Measurements from ENCODE around the gene BCAS3. TPM values are rescaled to one million over a fixed set of nuclear protein-coding genes. Genes with fewer than 3 reads are reported as not detected.
A peak's percentile ranks its signal among the peaks of the same experiment; 100 is the strongest.

Gene BCAS3
- polyA plus RNA-seq, 1 donor from 2014 or later = 21.6 TPM

DNA sequence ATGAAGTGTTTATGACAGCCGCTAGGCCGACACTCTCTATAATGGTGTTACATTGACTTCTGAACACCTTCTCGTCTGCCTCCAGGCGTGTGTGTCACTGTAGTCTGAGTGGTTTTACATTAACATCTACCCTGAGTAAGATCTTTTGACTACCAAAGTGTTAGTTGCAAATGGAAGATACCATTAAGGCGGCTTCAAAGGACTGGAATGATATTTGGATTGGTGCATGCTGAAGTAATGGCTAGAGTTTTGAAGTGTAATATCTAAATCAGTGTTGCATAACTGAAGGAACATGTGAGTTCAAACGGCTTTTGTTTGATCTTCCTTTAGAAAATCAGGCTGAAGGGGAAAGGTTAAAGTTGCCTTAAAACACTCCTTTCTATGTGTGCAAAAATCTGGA, 52.2 kb downstream of the BCAS3 start:
- Histone ChIP-seq H2AFZ (ENCODE audit: low read depth, low read length) (no peak overlapping the region), H3K36me3 (ENCODE audit: insufficient read depth, low read length) (no peaks in the 10 kb centered on the region), H3K4me2 (ENCODE audit: low read length) (no peak overlapping the region), H4K20me1 (ENCODE audit: insufficient read depth) (no peaks in the 10 kb centered on the region), H3K27ac (ENCODE audit: low read length) (no peak overlapping the region), H3K9ac (ENCODE audit: low read length) (no peak overlapping the region), H3K9me3 (ENCODE audit: low read length) (no peaks in the 10 kb centered on the region), H3F3A (ENCODE audit: insufficient read depth, low read length, poor library complexity, severe bottlenecking) (no peaks in the 10 kb centered on the region), H3K4me3 (ENCODE audit: low read length) (no peak overlapping the region), H3K79me2 (replicated peaks; ENCODE audit: insufficient read depth, low read length) (no peaks in the 10 kb centered on the region), H3K9me2 (ENCODE audit: insufficient read depth, low read length) (no peaks in the 10 kb centered on the region), H3K27me3 (ENCODE audit: insufficient read depth, low read depth, low read length) (no peaks in the 10 kb centered on the region)
- TF ChIP-seq, protein P1, sequence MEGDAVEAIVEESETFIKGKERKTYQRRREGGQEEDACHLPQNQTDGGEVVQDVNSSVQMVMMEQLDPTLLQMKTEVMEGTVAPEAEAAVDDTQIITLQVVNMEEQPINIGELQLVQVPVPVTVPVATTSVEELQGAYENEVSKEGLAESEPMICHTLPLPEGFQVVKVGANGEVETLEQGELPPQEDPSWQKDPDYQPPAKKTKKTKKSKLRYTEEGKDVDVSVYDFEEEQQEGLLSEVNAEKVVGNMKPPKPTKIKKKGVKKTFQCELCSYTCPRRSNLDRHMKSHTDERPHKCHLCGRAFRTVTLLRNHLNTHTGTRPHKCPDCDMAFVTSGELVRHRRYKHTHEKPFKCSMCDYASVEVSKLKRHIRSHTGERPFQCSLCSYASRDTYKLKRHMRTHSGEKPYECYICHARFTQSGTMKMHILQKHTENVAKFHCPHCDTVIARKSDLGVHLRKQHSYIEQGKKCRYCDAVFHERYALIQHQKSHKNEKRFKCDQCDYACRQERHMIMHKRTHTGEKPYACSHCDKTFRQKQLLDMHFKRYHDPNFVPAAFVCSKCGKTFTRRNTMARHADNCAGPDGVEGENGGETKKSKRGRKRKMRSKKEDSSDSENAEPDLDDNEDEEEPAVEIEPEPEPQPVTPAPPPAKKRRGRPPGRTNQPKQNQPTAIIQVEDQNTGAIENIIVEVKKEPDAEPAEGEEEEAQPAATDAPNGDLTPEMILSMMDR (IDR thresholded peaks at IDR 0.05; ENCODE audit: poor library complexity, severe bottlenecking) = no peak
- no peak for TF ChIP-seq SMC3 (conservative IDR thresholded peaks at IDR 0.05; ENCODE audit: poor library complexity)
- no peak for TF ChIP-seq EZH2 (IDR thresholded peaks at IDR 0.05; ENCODE audit: borderline replicate concordance, insufficient read depth, low read length, poor library complexity, severe bottlenecking)
- TF ChIP-seq POLR2AphosphoS5 (IDR thresholded peaks at IDR 0.05) = peak; percentile 56
- TF ChIP-seq MXI1 (conservative IDR thresholded peaks at IDR 0.05; ENCODE audit: poor library complexity, severe bottlenecking) = no peak
- no peak for TF ChIP-seq TAF1 (IDR thresholded peaks at IDR 0.05; ENCODE audit: low read depth)
- no peak for TF ChIP-seq RAD21 (conservative IDR thresholded peaks at IDR 0.05)
- TF ChIP-seq, protein P2, sequence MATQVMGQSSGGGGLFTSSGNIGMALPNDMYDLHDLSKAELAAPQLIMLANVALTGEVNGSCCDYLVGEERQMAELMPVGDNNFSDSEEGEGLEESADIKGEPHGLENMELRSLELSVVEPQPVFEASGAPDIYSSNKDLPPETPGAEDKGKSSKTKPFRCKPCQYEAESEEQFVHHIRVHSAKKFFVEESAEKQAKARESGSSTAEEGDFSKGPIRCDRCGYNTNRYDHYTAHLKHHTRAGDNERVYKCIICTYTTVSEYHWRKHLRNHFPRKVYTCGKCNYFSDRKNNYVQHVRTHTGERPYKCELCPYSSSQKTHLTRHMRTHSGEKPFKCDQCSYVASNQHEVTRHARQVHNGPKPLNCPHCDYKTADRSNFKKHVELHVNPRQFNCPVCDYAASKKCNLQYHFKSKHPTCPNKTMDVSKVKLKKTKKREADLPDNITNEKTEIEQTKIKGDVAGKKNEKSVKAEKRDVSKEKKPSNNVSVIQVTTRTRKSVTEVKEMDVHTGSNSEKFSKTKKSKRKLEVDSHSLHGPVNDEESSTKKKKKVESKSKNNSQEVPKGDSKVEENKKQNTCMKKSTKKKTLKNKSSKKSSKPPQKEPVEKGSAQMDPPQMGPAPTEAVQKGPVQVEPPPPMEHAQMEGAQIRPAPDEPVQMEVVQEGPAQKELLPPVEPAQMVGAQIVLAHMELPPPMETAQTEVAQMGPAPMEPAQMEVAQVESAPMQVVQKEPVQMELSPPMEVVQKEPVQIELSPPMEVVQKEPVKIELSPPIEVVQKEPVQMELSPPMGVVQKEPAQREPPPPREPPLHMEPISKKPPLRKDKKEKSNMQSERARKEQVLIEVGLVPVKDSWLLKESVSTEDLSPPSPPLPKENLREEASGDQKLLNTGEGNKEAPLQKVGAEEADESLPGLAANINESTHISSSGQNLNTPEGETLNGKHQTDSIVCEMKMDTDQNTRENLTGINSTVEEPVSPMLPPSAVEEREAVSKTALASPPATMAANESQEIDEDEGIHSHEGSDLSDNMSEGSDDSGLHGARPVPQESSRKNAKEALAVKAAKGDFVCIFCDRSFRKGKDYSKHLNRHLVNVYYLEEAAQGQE (IDR thresholded peaks at IDR 0.05; ENCODE audit: borderline replicate concordance) = peak; percentile 43
- peak; percentile 40 for TF ChIP-seq EP300 (conservative IDR thresholded peaks at IDR 0.05; ENCODE audit: poor library complexity, severe bottlenecking)

- H3K27ac ChIP-seq (ENCODE audit: low read length) = no peak overlapping the region
- TF ChIP-seq MXI1 (conservative IDR thresholded peaks at IDR 0.05; ENCODE audit: poor library complexity, severe bottlenecking) = no peak
- TF ChIP-seq TAF1 (IDR thresholded peaks at IDR 0.05; ENCODE audit: low read depth) = no peak
- no peak for TF ChIP-seq POLR2AphosphoS5 (IDR thresholded peaks at IDR 0.05)
- TF ChIP-seq, protein P2 (IDR thresholded peaks at IDR 0.05; ENCODE audit: borderline replicate concordance) = no peak
- TF ChIP-seq RAD21 (conservative IDR thresholded peaks at IDR 0.05) = no peak
- TF ChIP-seq, protein P1 (IDR thresholded peaks at IDR 0.05; ENCODE audit: poor library complexity, severe bottlenecking) = no peak
- TF ChIP-seq EP300 (conservative IDR thresholded peaks at IDR 0.05; ENCODE audit: poor library complexity, severe bottlenecking) = no peak
- no peak for TF ChIP-seq SMC3 (conservative IDR thresholded peaks at IDR 0.05; ENCODE audit: poor library complexity)
- TF ChIP-seq EZH2 (IDR thresholded peaks at IDR 0.05; ENCODE audit: borderline replicate concordance, insufficient read depth, low read length, poor library complexity, severe bottlenecking) = no peak
- no peak overlapping the region for H2AFZ ChIP-seq (ENCODE audit: low read depth, low read length)
- H3K9ac ChIP-seq (ENCODE audit: low read length) = no peak overlapping the region
- H4K20me1 ChIP-seq (ENCODE audit: insufficient read depth) = no peaks in the 10 kb centered on the region
- no peaks in the 10 kb centered on the region for H3K9me2 ChIP-seq (ENCODE audit: insufficient read depth, low read length)
- no peaks in the 10 kb centered on the region for H3K79me2 ChIP-seq (replicated peaks; ENCODE audit: insufficient read depth, low read length)
- H3K36me3 ChIP-seq (ENCODE audit: insufficient read depth, low read length) = no peaks in the 10 kb centered on the region
- no peaks in the 10 kb centered on the region for H3K27me3 ChIP-seq (ENCODE audit: insufficient read depth, low read depth, low read length)
- H3K9me3 ChIP-seq (ENCODE audit: low read length) = no peaks in the 10 kb centered on the region
- no peaks in the 10 kb centered on the region for H3F3A ChIP-seq (ENCODE audit: insufficient read depth, low read length, poor library complexity, severe bottlenecking)
- no peak overlapping the region for H3K4me3 ChIP-seq (ENCODE audit: low read length)
- H3K4me2 ChIP-seq (ENCODE audit: low read length) = no peak overlapping the region
Observed at GRCh38 chr17:60730273-60730672, 52.6 kb downstream of the BCAS3 start.
